Fibroblast of lung (primary cell): ENCODE data around the gene SLC22A12. TPM values are rescaled to one million over a fixed set of nuclear protein-coding genes. Genes with fewer than 3 reads are reported as not detected.

Experiments
- DNase-seq, 2 donors: peaks; one replicate each; pipeline versions ENCODE4 v3.0.0 to v3.0.0-alpha.2; 2010; ENCODE audit warnings: low read depth in 2 of 2
- H2AFZ ChIP-seq: 2 replicates; pipeline ENCODE4 v1.5.1; 2012; ENCODE audit warnings: low read length, control low read depth, inconsistent platforms
- H3K27ac ChIP-seq: 2 replicates; pipeline ENCODE4 v1.5.1; 2011; ENCODE audit warnings: low read length, control low read depth; ENCODE audit not compliant: insufficient read depth
- H3K27me3 ChIP-seq: 2 replicates; pipeline ENCODE4 v1.5.1; 2011; ENCODE audit warnings: mild to moderate bottlenecking, low read length; ENCODE audit not compliant: control insufficient read depth, insufficient read depth
- H3K36me3 ChIP-seq: 2 replicates; pipeline ENCODE4 v1.5.1; 2011; ENCODE audit warnings: low read length; ENCODE audit not compliant: control insufficient read depth, insufficient read depth
- H3K4me1 ChIP-seq: 2 replicates; pipeline ENCODE4 v1.5.1; 2011; ENCODE audit warnings: low read length; ENCODE audit not compliant: control insufficient read depth, insufficient read depth; ENCODE audit errors: extremely low read depth
- H3K4me2 ChIP-seq: 2 replicates; pipeline ENCODE4 v1.5.1; 2011; ENCODE audit warnings: low read length, control low read depth; ENCODE audit not compliant: insufficient read depth; ENCODE audit errors: extremely low read depth
- H3K4me3 ChIP-seq, 4 experiments: fragments of 200-600 bp in 1 of 4; sonication (generic) in 1 of 4; replicated peaks in 1 of 4; 2 replicates each; pipeline ENCODE4 v1.5.1; 2011 to 2016; ENCODE audit warnings: low read length in 4 of 4, low read depth in 3 of 4, mild to moderate bottlenecking in 3 of 4, control low read depth in 2 of 4, inconsistent platforms in 1 of 4, mixed read lengths in 1 of 4; ENCODE audit not compliant: insufficient read depth in 1 of 4; ENCODE audit errors: control extremely low read depth in 1 of 4
- H3K79me2 ChIP-seq: 2 replicates; pipeline ENCODE4 v1.5.1; 2012; ENCODE audit warnings: mild to moderate bottlenecking, low read length, inconsistent platforms; ENCODE audit not compliant: control insufficient read depth, insufficient read depth
- H3K9ac ChIP-seq: 2 replicates; pipeline ENCODE4 v1.5.1; 2011; ENCODE audit warnings: mild to moderate bottlenecking, low read length, control low read depth; ENCODE audit not compliant: insufficient read depth
- H3K9me3 ChIP-seq: 2 replicates; pipeline ENCODE4 v1.5.1; 2012; ENCODE audit warnings: low read depth, low read length; ENCODE audit not compliant: control insufficient read depth, insufficient read depth
- H4K20me1 ChIP-seq: 2 replicates; pipeline ENCODE4 v1.5.1; 2011; ENCODE audit warnings: low read length; ENCODE audit not compliant: control insufficient read depth, insufficient read depth; ENCODE audit errors: extremely low read depth
- CTCF ChIP-seq, 2 donors: IDR thresholded peaks in 1 of 2; conservative IDR thresholded peaks in 1 of 2; 1 replicate in 1 of 2; 2 replicates in 1 of 2; pipeline ENCODE4 v1.5.1; 2011 to 2012; ENCODE audit warnings: low read length in 2 of 2, control low read depth in 1 of 2, inconsistent platforms in 1 of 2, low read depth in 1 of 2, mild to moderate bottlenecking in 1 of 2
- EZH2 ChIP-seq: IDR thresholded peaks from 2 replicates; pipeline ENCODE4 v1.5.1; 2012; ENCODE audit warnings: low read length, control low read depth, mild to moderate bottlenecking; ENCODE audit errors: missing control alignments
- polyA plus RNA-seq, 2 donors: library from polyadenylated mRNA; depleted of rRNA in 1 of 2; stranded (reverse) in 1 of 2; unstranded in 1 of 2; fragments of >200 nt; gene quantifications; 2 replicates each; pipeline ENCODE4 v1.2.1, GENCODE V29; 2011 to 2012; ENCODE audit warnings: missing spikeins in 1 of 2
- total RNA-seq: library from RNA; depleted of rRNA; stranded (reverse); fragments of >200 nt; gene quantifications from 2 replicates; pipeline ENCODE4 v1.2.1, GENCODE V29; 2014

Gene SLC22A12
- total and polyA plus RNA-seq, 2 donors (not counting 1 experiment from before 2014, with no cell fraction given), result not detected

DNA sequence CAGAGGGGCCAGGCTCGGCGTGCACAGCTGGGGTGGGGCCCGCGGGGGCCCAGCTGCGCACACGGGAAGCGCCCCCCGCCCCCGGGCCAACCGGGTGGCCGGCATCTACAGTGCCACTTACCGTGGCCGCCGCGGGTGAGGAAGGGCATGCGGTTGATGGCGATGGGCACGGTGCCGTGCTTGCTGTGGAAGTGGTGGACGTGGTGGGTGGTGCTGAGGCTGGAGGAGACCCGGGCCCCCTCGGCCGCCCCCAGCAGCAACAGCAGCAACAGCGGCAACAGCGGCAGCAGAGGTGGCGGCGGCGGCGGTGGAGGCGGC is 51.4 kb downstream of the SLC22A12 start:
- Histone ChIP-seq H3K27me3 (peaks cover 48% of the 10 kb centered on the region), H3K27ac (no peak overlapping the region), H3K4me3 (no peak overlapping the region), H4K20me1 (no peaks in the 10 kb centered on the region), H3K79me2 (no peaks in the 10 kb centered on the region), H3K9me3 (no peaks in the 10 kb centered on the region), H3K4me1 (no peaks in the 10 kb centered on the region), H3K9ac (no peak overlapping the region), H3K4me2 (no peak overlapping the region), H2AFZ (no peak overlapping the region), H3K36me3 (no peaks in the 10 kb centered on the region)
- no peak for DNase-seq
- TF ChIP-seq EZH2 (peak; percentile 32), CTCF (conservative IDR thresholded peaks at IDR 0.05 in 1 of 2, IDR thresholded peaks at IDR 0.05 in 1 of 2; ENCODE audit: low read depth in 1 of 2, low read length in 2 of 2) (no peak)

DNA sequence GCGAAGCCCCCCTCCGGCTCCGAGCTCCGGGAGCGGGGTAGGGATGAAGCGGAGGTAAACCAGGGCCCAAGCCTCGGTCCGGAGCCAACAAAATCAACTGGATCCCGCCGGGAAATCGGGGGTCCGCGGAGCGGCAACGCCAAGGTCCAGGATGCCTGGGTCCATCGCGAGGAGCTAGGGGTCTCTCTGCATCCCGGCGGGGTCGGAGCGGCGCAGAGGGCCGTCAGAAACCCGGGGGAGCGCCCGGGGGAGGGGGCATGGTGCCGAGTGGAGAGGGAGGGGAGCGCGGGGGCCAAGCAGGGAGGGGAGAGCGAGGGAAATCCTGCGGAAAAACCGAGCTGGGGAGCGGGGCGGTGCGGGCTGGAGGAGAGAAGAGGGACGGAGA is 51.8 kb downstream of the SLC22A12 start:
- H3K36me3 ChIP-seq, result no peaks in the 10 kb centered on the region
- TF ChIP-seq CTCF (conservative IDR thresholded peaks at IDR 0.05 in 1 of 2, IDR thresholded peaks at IDR 0.05 in 1 of 2; ENCODE audit: low read depth in 1 of 2, low read length in 2 of 2), result no peak
- peak; percentile 91 for TF ChIP-seq EZH2
- H3K27me3 ChIP-seq, result peaks cover 48% of the 10 kb centered on the region
- H4K20me1 ChIP-seq, result no peaks in the 10 kb centered on the region
- no peak overlapping the region for H3K4me2 ChIP-seq
- no peak overlapping the region for H3K4me3 ChIP-seq
- no peak for DNase-seq
- no peak overlapping the region for H2AFZ ChIP-seq
- no peaks in the 10 kb centered on the region for H3K4me1 ChIP-seq
- H3K9me3 ChIP-seq, result no peaks in the 10 kb centered on the region
- no peak overlapping the region for H3K27ac ChIP-seq
- no peaks in the 10 kb centered on the region for H3K79me2 ChIP-seq
- H3K9ac ChIP-seq, result no peak overlapping the region

GRCh38 chr11:64643256-64643881 is 52.3 kb downstream of the SLC22A12 start:
- no peak for DNase-seq
- H3K79me2 ChIP-seq, result no peaks in the 10 kb centered on the region
- no peaks in the 10 kb centered on the region for H3K36me3 ChIP-seq
- no peak overlapping the region for H2AFZ ChIP-seq
- no peak overlapping the region for H3K9ac ChIP-seq
- H3K27ac ChIP-seq, result no peak overlapping the region
- H3K27me3 ChIP-seq, result peaks cover 50% of the 10 kb centered on the region
- H3K4me2 ChIP-seq, result no peak overlapping the region
- TF ChIP-seq EZH2, result no peak
- no peak for TF ChIP-seq CTCF (conservative IDR thresholded peaks at IDR 0.05 in 1 of 2, IDR thresholded peaks at IDR 0.05 in 1 of 2; ENCODE audit: low read depth in 1 of 2, low read length in 2 of 2)
- H3K4me3 ChIP-seq, result no peak overlapping the region
- no peaks in the 10 kb centered on the region for H3K9me3 ChIP-seq
- no peaks in the 10 kb centered on the region for H3K4me1 ChIP-seq
- H4K20me1 ChIP-seq, result no peaks in the 10 kb centered on the region
